ENCODE measurements around the gene GHRL.

GHRL gene

DNA sequence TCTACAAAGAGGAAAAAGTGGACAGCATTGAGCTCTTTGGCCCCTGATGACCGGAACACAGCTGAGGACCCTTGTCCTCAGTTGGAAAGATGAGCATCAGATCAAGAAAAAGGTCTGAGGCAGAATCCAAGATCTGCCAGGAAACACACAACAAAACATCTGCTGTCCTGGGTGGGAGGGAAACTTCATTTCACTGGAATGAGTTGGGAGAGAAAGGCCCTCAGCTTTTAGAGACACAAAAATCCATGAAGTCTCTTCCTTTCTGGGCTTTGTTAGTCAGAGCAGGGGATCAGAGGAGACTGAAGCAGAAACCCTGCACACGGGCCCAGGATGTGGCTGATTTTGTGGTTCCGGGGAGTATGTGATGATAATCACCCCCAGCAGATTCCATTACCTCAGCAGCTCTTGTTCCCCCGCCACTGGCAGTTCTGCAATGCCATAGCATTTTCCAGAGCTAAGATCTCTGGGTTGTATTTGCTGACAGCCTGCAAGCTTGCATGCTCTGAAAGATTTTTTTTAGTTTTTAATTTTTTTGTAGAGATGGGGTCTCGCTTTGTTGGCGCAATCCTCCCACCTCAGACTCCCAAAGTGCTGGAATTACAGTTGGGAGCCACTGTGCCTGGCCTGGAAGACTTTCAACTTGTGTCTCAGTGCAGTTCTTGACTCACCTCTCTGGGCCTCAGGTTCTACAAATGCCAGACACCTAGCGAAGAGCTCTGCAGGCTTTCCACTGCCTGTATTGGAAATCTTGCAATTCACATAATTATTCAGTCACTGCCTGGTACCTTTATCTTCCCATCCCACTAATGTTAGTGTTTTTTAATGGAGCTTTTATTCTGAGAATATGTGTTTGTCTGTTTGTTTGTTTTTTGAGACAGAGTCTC, 50.3 kb downstream of the GHRL start:
- DNase-seq (ENCODE audit: low spot score), result no peak

DNA sequence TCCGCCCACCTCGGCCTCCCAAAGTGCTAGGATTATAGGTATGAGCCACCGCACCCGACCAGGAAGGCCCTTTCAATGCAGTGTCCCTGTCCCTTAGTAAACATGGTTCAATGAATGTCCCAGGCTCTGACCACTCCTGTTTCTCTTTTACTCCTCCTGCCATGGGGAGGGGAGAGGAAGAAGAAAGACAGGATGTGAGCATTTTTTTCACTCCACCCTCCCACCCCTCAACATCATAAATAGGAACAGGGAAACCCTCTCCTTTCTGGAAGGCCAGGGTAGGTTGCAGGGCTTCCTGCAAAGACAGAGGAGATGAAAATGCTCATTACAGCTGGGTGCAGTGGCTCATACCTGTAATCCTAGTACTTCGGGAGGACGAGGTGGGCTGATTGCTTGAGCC, 51.9 kb downstream of the GHRL start:
- DNase-seq (ENCODE audit: low spot score), result no peak

- no peak for DNase-seq (ENCODE audit: low spot score)
Measured at GRCh38 chr3:10238345-10239183, 54.2 kb downstream of the GHRL start.

Measured in cerebellar cortex (tissue), 1 donor.